Thyroid gland (tissue), 4 donors: ENCODE results near the gene PSMF1.

ENCODE experiments used
- CTCF ChIP-seq, 6 experiments: fragments of 200-600 bp in 3 of 6; fragments of 450-650 bp in 3 of 6; sonication (generic) in 3 of 6; IDR thresholded peaks; one replicate each; pipeline ENCODE4 v1.5.1; 2016 to 2019; ENCODE audit warnings: antibody characterized with exemption in 6 of 6, mild to moderate bottlenecking in 2 of 6, inconsistent platforms in 1 of 6, moderate library complexity in 1 of 6
- POLR2A ChIP-seq, 2 donors: fragments of 450-650 bp; IDR thresholded peaks; one replicate each; pipeline ENCODE4 v1.6.1; 2017; ENCODE audit warnings: antibody characterized with exemption in 2 of 2, mild to moderate bottlenecking in 2 of 2, moderate library complexity in 1 of 2

- no peak for TF ChIP-seq CTCF (IDR thresholded peaks at IDR 0.05)
- no peak for TF ChIP-seq POLR2A (IDR thresholded peaks at IDR 0.05)
These were observed 31.0 kb upstream of the PSMF1 start for GRCh38 chr20:1087311-1087905.
